Measurements from ENCODE around the gene HMGCL.

The HMGCL gene

GRCh38 chr1:23772854-23773242 lies 52.4 kb downstream of the HMGCL start:
- no peak for DNase-seq

- DNase-seq: peak; percentile 84
These were observed 53.0 kb downstream of the HMGCL start for GRCh38 chr1:23772049-23772853.

DNA sequence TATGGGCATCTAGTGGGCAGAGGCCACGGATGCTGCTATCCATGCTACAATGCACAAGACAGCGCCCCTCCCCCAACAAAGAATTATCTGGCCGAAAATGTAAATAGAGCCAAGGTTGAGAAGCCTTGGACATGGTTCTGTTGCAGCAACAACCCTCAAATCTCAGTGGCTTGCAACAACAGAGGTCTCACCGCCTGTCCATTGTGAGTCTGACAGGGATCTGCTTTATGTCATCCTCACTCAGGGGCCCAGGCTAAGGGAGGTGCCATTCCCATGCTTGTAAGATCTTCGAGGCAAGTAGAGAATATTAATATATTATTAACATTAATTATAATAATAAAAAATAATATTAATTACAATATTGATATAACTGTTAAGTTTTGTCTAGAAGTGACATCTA lies 56.5 kb downstream of the HMGCL start:
- no peak for DNase-seq

GRCh38 chr1:23763041-23763577 lies 62.1 kb downstream of the HMGCL start:
- no peak for DNase-seq

DNA sequence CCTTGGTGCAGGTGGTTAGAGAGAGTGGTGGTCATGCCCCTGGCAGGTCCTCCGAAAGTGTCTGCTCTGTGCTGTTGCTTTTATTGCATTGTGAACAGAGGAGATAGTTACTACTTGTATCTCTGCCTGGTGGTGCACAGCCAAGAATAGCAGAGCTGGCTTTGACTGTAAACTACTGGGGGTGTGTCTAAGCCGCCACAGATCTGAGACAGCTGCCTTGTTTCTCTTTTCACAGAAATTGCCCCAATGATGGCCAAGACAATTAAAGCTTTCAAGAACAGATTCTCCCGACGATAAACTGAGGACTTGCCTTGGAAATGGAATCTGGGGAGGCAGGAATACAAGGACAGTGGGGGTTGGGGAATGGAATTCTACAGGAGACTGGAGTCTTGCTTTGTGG lies 66.0 kb downstream of the HMGCL start:
- no peak for DNase-seq

- DNase-seq: no peak
These were observed 67.4 kb downstream of the HMGCL start for GRCh38 chr1:23757812-23758211.

DNA sequence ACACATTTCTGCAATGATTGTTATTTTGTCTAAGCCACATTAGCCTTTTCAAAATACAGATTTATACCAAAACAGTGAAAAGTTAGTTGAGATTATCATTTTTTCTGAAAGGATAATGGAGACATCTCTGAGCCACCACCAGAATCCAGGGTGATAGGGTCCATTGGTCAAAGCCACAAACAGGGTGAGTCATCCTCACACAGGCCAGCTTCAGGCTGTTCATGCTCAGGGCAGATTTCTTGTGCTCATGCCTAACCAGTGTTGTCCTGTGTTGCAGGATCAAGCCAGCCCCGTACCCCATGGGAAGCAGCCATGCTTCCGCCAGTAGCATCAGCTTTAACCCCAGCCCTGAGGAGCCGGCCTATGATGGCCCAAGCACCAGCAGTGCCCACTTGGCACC lies 68.6 kb downstream of the HMGCL start:
- no peak for DNase-seq

- no peak for DNase-seq
These were observed 72.3 kb downstream of the HMGCL start for GRCh38 chr1:23752909-23753308.

All from right forelimb (tissue), 1 donor.